ENCODE measurements around the gene SLC25A18.
"Not testable (repeated sequence)": the region's sequence is repeated elsewhere in the genome, so short reads cannot be mapped to it uniquely, and the experiment has no call there.

Gene SLC25A18

DNA sequence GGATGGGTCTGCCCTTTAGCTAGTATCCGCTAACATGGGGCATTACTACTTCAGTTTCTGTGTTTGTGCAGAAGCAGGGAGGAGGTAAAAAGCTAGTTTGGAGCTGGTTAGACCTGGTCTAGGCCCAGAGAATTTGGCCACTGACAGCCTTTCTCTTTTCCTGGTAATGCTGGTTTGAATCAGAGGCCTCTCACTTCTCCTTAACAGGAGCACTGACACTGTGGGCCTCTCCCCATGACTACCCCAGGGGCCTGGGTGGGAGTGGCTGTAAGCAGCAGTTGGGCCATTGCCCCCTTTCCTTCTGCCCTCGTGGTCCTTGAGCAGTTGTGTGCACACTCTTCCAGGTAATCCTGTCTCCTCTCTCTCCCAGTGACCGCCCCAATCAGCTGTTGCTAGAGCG, 8.5 kb upstream of the SLC25A18 start:
- Histone ChIP-seq H3K9ac (ENCODE audit: low read length) (no peak overlapping the region), H3K36me3 (replicated peaks; ENCODE audit: insufficient read depth, low read length) (no peaks in the 10 kb centered on the region), H3K9me2 (replicated peaks; ENCODE audit: insufficient read depth, low read length) (no peaks in the 10 kb centered on the region), H3F3A (ENCODE audit: insufficient read depth, low read length) (no peaks in the 10 kb centered on the region), H3K4me2 (ENCODE audit: low read depth, low read length) (no peak overlapping the region), H3K27me3 (replicated peaks; ENCODE audit: insufficient read depth, low read length) (peaks cover 4% of the 10 kb centered on the region; the same call in 1 of the 2 replicates), H4K20me1 (ENCODE audit: insufficient read depth, low read length) (no peaks in the 10 kb centered on the region), H3K9me3 (replicated peaks; ENCODE audit: insufficient read depth, low read length) (no peaks in the 10 kb centered on the region), H3K27ac (ENCODE audit: low read length) (no peak overlapping the region), H3K79me2 (ENCODE audit: low read length) (no peaks in the 10 kb centered on the region), H3K4me1 (ENCODE audit: low read length) (no peaks in the 10 kb centered on the region), H3K4me3 (ENCODE audit: low read length) (no peak overlapping the region), H2AFZ (ENCODE audit: low read length) (no peak overlapping the region)
- TF ChIP-seq EZH2 (optimal IDR thresholded peaks at IDR 0.05; ENCODE audit: low read depth, low read length) = no peak
- TF ChIP-seq EZH2phosphoT487 (IDR thresholded peaks at IDR 0.05; ENCODE audit: low read length) = no peak
- TF ChIP-seq, protein P1, sequence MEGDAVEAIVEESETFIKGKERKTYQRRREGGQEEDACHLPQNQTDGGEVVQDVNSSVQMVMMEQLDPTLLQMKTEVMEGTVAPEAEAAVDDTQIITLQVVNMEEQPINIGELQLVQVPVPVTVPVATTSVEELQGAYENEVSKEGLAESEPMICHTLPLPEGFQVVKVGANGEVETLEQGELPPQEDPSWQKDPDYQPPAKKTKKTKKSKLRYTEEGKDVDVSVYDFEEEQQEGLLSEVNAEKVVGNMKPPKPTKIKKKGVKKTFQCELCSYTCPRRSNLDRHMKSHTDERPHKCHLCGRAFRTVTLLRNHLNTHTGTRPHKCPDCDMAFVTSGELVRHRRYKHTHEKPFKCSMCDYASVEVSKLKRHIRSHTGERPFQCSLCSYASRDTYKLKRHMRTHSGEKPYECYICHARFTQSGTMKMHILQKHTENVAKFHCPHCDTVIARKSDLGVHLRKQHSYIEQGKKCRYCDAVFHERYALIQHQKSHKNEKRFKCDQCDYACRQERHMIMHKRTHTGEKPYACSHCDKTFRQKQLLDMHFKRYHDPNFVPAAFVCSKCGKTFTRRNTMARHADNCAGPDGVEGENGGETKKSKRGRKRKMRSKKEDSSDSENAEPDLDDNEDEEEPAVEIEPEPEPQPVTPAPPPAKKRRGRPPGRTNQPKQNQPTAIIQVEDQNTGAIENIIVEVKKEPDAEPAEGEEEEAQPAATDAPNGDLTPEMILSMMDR (IDR thresholded peaks at IDR 0.05; ENCODE audit: low read length) = no peak
- DNase-seq = no peak

DNA sequence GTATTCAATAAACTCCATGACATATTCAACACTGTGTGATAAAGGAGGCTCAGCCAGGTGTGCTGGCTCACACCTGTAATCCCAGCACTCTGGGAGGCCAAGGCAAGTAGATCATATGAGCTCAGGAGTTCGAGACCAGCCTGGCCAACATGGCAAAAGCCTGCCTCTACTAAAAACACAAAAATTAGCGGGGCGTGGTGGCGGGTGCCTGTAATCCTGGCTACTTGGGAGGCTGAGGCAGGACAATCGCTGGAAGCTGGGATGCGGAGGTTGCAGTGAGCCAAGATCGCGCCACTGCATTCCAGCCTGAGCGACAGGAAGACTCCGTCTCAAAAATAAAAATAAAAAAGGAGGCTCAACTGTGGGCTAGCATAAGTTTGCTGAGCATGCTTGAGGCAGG, 4.1 kb upstream of the SLC25A18 start:
- no peaks in the 10 kb centered on the region for H4K20me1 ChIP-seq (ENCODE audit: insufficient read depth, low read length)
- no peak overlapping the region for H3K4me2 ChIP-seq (ENCODE audit: low read depth, low read length)
- no peaks in the 10 kb centered on the region for H3K9me3 ChIP-seq (replicated peaks; ENCODE audit: insufficient read depth, low read length)
- H3K4me1 ChIP-seq (ENCODE audit: low read length) = no peaks in the 10 kb centered on the region
- H3K4me3 ChIP-seq (ENCODE audit: low read length) = no peak overlapping the region
- DNase-seq = no peak
- H3K27ac ChIP-seq (ENCODE audit: low read length) = no peak overlapping the region
- no peaks in the 10 kb centered on the region for H3F3A ChIP-seq (ENCODE audit: insufficient read depth, low read length)
- no peaks in the 10 kb centered on the region for H3K9me2 ChIP-seq (replicated peaks; ENCODE audit: insufficient read depth, low read length)
- H3K27me3 ChIP-seq (replicated peaks; ENCODE audit: insufficient read depth, low read length) = peaks cover 4% of the 10 kb centered on the region; the same call in 1 of the 2 replicates
- no peak overlapping the region for H3K9ac ChIP-seq (ENCODE audit: low read length)
- TF ChIP-seq EZH2phosphoT487 (IDR thresholded peaks at IDR 0.05; ENCODE audit: low read length) (no peak), EZH2 (optimal IDR thresholded peaks at IDR 0.05; ENCODE audit: low read depth, low read length) (no peak)
- TF ChIP-seq, protein P1 (IDR thresholded peaks at IDR 0.05; ENCODE audit: low read length) = no peak
- no peaks in the 10 kb centered on the region for H3K79me2 ChIP-seq (ENCODE audit: low read length)
- no peaks in the 10 kb centered on the region for H3K36me3 ChIP-seq (replicated peaks; ENCODE audit: insufficient read depth, low read length)
- H2AFZ ChIP-seq (ENCODE audit: low read length) = no peak overlapping the region

DNA sequence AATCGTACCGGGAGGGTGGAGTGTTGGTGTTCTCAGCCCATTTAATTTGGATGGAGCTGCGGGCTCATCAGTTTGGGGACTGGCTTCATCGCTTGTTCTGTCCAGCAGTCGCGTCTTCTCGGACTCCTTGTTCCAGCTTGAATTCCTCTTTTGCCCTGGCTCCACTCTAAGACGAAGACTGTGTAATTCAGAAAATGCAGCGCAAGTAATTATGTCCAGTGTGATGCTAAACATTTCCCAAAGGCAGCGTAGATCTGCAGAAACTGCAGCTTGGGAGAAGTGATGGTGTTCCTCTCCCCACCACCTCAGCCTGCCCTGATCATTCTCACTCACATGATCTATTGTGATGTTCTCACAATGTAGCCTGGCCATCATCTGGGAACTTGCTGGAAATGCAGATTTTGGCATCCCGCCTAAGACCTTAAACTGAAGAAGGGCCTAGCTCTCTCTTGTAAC, 666 bp downstream of the SLC25A18 start:
- no peaks in the 10 kb centered on the region for H3K36me3 ChIP-seq (replicated peaks; ENCODE audit: insufficient read depth, low read length)
- no peaks in the 10 kb centered on the region for H3F3A ChIP-seq (ENCODE audit: insufficient read depth, low read length)
- no peaks in the 10 kb centered on the region for H3K79me2 ChIP-seq (ENCODE audit: low read length)
- TF ChIP-seq EZH2phosphoT487 (IDR thresholded peaks at IDR 0.05; ENCODE audit: low read length) (no peak), EZH2 (optimal IDR thresholded peaks at IDR 0.05; ENCODE audit: low read depth, low read length) (no peak)
- TF ChIP-seq, protein P1 (IDR thresholded peaks at IDR 0.05; ENCODE audit: low read length) = no peak
- H3K4me2 ChIP-seq (ENCODE audit: low read depth, low read length) = no peak overlapping the region
- H3K9ac ChIP-seq (ENCODE audit: low read length) = no peak overlapping the region
- H3K4me3 ChIP-seq (ENCODE audit: low read length) = no peak overlapping the region
- no peak overlapping the region for H3K27ac ChIP-seq (ENCODE audit: low read length)
- H2AFZ ChIP-seq (ENCODE audit: low read length) = no peak overlapping the region
- DNase-seq = no peak
- peaks cover 4% of the 10 kb centered on the region for H3K27me3 ChIP-seq (replicated peaks; ENCODE audit: insufficient read depth, low read length)
- H3K4me1 ChIP-seq (ENCODE audit: low read length) = no peaks in the 10 kb centered on the region
- H3K9me2 ChIP-seq (replicated peaks; ENCODE audit: insufficient read depth, low read length) = no peaks in the 10 kb centered on the region
- no peaks in the 10 kb centered on the region for H3K9me3 ChIP-seq (replicated peaks; ENCODE audit: insufficient read depth, low read length)
- no peaks in the 10 kb centered on the region for H4K20me1 ChIP-seq (ENCODE audit: insufficient read depth, low read length)

DNA sequence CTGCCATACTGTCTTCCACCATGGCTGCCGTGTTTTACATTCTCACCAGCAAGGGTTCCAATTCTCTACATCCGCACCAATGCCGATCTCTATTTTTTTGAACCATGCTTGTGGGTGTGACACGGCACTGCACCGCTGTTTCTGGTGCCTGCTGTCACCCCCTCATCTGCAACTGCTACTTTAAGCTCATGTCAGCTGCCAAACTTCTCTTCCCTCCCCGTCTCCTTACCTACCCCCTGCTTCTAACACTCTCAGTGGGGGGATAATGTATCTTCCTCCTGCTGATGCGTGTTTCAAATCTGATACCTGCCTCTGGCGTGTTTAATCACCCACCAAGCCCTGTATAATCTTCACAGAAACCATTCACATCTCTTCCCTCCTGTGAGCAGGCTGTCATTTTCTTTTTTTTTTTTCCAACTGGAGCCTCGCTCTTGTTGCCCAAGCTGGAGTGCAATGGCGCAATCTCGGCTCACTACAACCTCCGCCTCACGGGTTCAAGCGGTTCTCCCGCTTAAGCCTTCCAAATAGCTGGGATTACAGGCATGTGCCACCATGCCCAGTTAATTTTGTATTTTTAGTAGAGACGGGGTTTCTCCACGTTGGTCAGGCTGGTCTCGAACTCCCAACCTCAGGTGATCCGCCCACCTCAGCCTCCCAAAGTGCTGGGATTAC, 2.9 kb downstream of the SLC25A18 start:
- H3K79me2 ChIP-seq (ENCODE audit: low read length); H3K27ac ChIP-seq (ENCODE audit: low read length); H3K9ac ChIP-seq (ENCODE audit: low read length); H3K4me2 ChIP-seq (ENCODE audit: low read depth, low read length); H2AFZ ChIP-seq (ENCODE audit: low read length); H4K20me1 ChIP-seq (ENCODE audit: insufficient read depth, low read length); DNase-seq; H3K9me3 ChIP-seq (replicated peaks; ENCODE audit: insufficient read depth, low read length); H3K4me1 ChIP-seq (ENCODE audit: low read length); H3K36me3 ChIP-seq (replicated peaks; ENCODE audit: insufficient read depth, low read length); H3F3A ChIP-seq (ENCODE audit: insufficient read depth, low read length); H3K9me2 ChIP-seq (replicated peaks; ENCODE audit: insufficient read depth, low read length); H3K4me3 ChIP-seq (ENCODE audit: low read length); H3K27me3 ChIP-seq (replicated peaks; ENCODE audit: insufficient read depth, low read length): not testable (repeated sequence)

Data from MM.1S (cell line).